NCI-H128 (cell line): ENCODE measurements around the gene AKT3.

ENCODE experiments used
- DNase-seq: peaks from one replicate; lab custom pipeline; 2025; ENCODE audit not compliant: unreplicated experiment; lab: John Stamatoyannopoulos, UW

The AKT3 gene

GRCh38 chr1:243733670-243734307 is 116.3 kb downstream of the AKT3 start:
- no peak for DNase-seq

- no peak for DNase-seq
Observed at GRCh38 chr1:243732637-243733036, 117.4 kb downstream of the AKT3 start.

DNA sequence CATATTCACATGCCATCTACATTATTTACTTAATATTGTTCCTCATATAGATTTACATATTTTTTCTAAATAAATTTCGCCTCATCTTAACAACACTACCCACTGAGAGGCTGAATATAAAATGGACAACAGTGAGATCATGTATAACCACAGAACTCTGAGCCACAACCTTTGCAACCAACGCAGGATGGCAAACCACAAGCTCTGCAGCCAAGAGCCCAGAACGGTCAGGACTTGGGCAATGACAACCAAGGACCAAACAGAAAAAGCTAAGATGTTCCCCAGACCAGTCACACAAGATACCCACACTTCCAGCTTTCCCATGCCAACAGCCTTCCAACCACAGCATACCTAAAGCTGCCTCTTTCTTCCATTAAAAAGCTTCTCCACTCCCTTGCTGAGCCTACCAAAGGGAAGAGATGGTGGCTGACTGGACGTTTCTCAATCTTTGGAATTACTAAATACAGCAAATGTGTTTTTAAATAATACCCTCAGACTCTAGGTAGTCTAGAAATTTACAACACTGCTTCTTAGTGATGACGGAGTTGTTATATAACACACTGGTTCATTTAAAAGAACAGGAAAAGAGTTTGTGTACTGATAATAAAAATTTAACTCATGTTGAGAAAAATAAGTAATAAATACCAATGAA is 117.9 kb downstream of the AKT3 start:
- DNase-seq: no peak

- no peak for DNase-seq
Observed at GRCh38 chr1:243731301-243731891, 118.6 kb downstream of the AKT3 start.

GRCh38 chr1:243730487-243731150 is 119.4 kb downstream of the AKT3 start:
- no peak for DNase-seq

GRCh38 chr1:243729956-243730355 is 120.1 kb downstream of the AKT3 start:
- DNase-seq: no peak

DNA sequence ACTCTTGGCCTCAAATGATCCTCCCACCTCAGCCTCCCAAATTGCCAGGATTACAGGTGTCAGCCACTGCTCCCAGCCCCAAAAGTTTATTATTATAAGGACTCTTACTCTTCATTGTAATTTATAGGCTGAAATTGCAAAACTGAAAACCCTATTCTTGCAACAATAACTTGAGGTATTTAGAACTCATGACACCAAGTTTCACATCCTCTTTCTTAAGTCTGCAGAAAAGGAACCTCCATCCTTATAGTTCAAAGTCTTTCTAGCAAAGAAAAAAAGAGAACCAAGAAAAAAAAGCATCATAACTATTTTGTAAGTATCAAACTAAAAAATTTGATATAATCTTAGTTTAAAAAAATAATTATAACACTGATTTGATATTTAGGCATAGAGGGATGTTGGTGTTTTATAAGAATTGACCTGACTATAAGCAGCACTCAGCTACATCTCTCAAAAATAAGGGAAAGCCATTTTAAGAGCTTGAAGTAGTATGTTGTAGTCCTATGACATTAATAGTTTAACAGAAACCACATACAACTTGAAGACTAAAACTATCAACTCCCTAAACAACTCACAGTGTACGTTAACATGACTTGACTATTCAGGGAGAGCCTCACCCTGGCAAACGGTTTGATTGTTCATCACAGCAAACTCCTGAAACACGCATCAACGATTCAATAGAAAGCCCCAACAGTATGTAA is 122.4 kb downstream of the AKT3 start:
- no peak for DNase-seq

GRCh38 chr1:243726806-243727502 is 123.1 kb downstream of the AKT3 start:
- DNase-seq: no peak

DNA sequence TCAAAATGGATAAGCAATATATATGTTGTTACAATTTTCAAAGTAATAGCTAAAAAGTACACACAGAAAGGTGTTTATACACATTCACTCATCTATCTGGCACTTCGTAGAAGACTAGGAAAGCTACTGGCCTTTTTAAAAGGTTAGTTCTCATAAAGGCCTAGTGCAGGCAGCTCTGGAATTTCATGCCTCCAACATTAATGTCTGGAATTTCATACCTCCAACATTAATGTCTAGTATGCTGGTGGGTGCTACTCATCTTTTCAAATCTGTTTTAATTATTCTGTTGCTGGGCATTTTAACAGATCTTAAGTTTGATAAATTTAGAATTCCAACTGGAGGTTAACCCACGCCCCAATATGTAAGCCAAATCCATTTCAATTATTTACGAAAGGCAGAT is 124.2 kb downstream of the AKT3 start:
- no peak for DNase-seq

DNA sequence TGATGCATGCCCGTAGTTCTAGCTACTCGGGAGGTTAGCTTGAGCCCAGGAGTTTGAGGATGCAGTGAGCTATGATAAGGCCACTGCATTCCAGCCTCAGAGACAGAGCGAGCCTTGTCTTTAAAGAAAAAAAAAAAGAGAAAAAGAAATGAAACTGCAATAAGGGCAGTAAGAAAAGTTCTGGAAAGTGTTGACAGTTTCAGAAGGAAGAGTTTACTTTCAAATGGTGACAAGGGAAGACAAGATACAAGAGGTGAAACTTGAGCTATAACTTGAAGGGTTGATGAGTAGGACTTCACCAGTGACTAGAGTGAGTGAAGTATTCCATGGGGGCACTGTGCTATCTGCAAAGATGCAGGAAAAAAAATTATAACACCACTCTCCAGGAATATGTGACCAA is 125.0 kb downstream of the AKT3 start:
- no peak for DNase-seq

GRCh38 chr1:243723458-243724043 is 126.5 kb downstream of the AKT3 start:
- DNase-seq: no peak

GRCh38 chr1:243723050-243723449 is 127.0 kb downstream of the AKT3 start:
- no peak for DNase-seq

- no peak for DNase-seq
Observed at GRCh38 chr1:243719476-243719875, 130.6 kb downstream of the AKT3 start.

DNA sequence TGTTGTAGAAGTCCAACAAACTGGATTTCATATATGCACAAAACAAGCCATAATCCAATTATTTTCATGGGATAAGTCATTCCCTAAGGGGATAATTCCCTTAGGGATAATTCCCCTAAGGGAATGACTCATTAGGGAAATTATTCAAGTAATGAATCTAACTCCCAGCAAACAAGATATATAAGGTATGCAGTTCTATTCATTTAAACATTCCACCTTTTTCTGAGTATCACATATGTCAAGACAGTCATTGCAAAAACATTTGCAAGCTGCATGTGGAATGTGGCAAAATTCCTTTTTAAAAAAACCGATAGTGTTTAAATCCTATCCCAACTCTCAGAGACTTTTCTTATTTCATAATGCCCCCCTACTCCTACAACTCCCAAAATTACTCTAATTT is 131.2 kb downstream of the AKT3 start:
- DNase-seq: no peak

DNA sequence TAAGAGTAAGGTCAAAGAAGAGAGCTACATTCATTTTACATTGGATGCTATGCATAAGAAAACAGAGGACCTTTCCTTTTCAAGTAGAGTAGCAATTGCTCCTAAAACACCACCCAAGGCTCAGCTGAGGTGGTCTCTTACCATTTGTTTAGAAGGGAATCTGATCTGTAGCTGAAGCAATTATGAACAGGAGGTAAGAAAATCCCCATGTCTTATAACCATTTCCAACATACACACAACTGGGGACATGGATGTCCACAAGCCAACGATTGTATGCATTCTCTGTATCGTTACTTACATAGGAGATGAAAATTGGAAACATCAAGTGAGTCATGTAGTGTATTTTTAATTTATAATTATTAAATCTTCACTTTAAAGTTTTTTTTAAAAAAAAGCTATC is 132.0 kb downstream of the AKT3 start:
- no peak for DNase-seq

DNA sequence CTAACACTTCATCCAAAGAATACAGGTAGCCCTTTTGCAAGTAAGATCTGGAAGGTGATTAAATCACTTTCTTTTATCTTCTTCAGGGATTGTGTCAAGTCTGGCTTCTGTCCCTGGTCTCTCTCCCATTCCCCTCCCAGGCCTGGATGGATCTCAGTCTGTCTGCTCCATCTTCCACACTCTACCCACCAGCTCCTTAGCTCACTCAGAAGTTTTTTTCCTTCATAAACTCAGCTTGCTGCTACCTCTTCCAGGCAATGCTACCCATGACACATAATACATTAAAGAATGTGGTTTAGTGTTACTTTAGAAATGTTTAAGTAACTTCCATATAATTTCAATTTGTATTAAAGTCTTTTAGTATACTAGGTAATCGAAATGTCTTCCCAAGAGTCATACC is 133.1 kb downstream of the AKT3 start:
- no peak for DNase-seq

DNA sequence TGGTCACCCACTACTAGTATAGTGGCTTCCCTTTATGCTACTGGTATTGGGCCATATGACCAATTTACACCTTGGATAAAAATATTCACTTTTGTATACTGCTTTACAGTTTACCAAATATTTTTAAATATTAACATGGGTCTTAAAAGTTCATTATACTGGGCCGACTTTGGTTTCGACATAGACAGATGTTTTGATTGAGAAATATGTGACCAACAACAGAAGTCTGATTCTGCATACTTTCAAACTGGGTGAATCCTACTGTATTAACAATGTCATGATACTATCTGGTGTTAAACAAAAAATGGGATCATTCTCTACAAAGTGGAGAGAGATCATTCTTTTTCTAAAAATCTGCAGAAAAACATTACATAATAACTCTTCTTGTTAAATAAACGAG is 134.8 kb downstream of the AKT3 start:
- no peak for DNase-seq

DNA sequence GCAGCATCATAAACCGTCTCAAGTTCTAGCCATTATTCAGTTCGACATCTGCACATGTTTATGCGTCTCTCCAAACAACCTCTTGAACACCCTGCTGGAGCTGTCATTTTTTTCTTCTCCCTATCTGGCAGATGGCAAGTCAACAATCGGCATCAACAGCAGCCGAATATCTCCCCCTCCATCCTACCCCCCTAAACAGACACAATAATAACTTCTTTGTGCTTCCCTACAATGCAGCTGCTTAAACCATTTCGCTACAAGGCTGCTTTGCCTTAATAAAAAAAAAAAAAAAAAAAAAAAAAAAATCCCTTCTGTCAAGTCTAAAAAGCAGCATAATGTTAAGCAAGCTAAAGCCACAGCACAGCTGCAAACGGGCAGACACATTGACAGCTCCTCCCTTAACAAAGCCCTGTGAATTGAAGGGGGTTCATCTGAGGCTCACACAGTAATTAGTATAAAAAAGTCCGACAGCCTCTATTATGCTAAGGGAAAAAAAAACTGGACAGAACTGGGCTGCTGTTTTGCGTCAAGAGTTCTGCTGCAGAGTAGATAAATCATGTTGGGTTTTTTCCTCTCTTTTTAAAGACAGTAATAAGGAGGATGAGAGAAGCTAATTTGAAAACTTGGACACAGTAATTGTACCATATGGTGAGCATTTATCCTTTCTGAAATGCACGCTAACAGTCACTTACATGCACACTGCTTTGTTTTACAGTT is 136.4 kb downstream of the AKT3 start:
- DNase-seq: peak; percentile 91

DNA sequence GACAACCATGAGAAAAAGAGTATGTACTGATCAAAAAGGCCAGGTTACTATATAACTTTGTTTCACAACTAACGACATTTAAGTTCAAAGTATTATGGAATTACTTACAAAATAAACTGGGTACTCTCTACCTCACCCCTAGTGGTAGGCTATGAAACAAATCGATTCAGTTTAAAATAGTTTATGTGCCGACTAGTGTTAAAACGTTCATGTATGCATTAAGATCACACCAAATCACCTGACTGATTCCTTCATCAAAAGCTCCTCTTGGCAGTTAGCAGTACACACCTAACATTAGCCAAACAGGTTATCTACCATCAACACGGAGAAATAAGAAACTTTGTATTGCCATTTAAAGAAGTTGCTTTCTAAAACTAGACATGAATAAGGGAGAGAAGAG is 137.1 kb downstream of the AKT3 start:
- peak; percentile 44 for DNase-seq

DNA sequence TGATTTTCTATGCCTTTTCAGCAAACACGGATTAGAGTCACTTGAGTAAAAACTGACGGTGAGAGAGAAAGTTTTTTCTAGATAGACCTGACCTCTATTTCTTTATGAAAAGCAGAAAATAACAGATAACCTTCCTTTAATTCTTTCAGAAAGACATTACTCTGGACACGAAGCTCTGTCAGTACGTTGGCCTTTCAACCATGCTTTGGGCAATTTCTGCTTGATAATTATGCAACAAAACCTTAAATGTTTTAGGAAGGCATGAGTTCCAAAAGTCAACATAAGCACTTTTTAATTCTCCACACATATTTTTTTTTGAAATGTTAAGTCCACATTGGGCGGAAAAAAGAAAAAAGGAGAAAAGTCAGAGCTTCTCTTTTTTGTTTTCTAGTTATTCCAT is 137.8 kb downstream of the AKT3 start:
- DNase-seq: no peak
